Osteocyte (in vitro differentiated cells): Measurements from ENCODE around the gene BMPR2. TPM values are rescaled to one million over a fixed set of nuclear protein-coding genes. Genes with fewer than 3 reads are reported as not detected.

Experiments used
- DNase-seq: peaks from one replicate; pipeline ENCODE4 v3.0.0; 2021; ENCODE audit warnings: mixed read lengths; ENCODE audit not compliant: unreplicated experiment; ENCODE audit errors: extremely low spot score
- H3K27ac Mint-ChIP-seq: one replicate; pipeline ENCODE4 v1.8.0; 2021; ENCODE audit warnings: mild to moderate bottlenecking, mixed read lengths; ENCODE audit not compliant: unreplicated experiment
- H3K27me3 Mint-ChIP-seq: one replicate; pipeline ENCODE4 v1.8.0; 2021; ENCODE audit warnings: mixed read lengths; ENCODE audit not compliant: unreplicated experiment
- H3K36me3 Mint-ChIP-seq: one replicate; pipeline ENCODE4 v1.8.0; 2021; ENCODE audit warnings: mixed read lengths; ENCODE audit not compliant: unreplicated experiment
- H3K4me1 Mint-ChIP-seq: one replicate; pipeline ENCODE4 v1.8.0; 2021; ENCODE audit warnings: mixed read lengths; ENCODE audit not compliant: unreplicated experiment
- H3K4me3 Mint-ChIP-seq: one replicate; pipeline ENCODE4 v1.8.0; 2021; ENCODE audit warnings: mild to moderate bottlenecking, moderate library complexity, mixed read lengths; ENCODE audit not compliant: unreplicated experiment
- H3K9me3 Mint-ChIP-seq: one replicate; pipeline ENCODE4 v1.8.0; 2021; ENCODE audit warnings: mixed read lengths; ENCODE audit not compliant: unreplicated experiment
- total RNA-seq: library from RNA; stranded (reverse); gene quantifications from 2 replicates; pipeline ENCODE4 v1.2.1, GENCODE V29; 2021
- TF ChIP-seq, protein P1 (sequence below): fragments of 200-600 bp; sonication (generic); IDR thresholded peaks from 2 replicates; pipeline ENCODE4 v1.5.0; 2021; ENCODE audit warnings: antibody characterized with exemption, mild to moderate bottlenecking, moderate library complexity

The BMPR2 gene
- total RNA-seq, 1 donor from 2014 or later: 92.3 TPM

DNA sequence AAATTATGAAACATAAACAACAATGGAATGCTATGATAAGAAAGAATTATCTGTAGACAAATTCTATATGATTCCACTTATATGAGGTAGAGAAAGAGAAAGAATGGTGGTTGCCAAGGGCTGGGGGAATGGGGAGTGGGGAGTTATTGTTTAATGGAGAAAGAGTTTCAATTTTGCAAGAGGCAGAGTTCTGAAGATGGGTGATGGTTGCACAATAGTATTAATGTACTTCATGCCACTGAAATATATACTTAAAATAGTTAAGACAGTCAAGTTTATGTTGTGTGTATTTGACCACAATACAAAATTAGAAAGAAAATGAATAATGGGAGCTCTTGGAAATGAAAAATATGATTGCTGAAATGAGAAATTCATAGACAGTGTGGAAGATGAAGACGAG, 236.0 kb downstream of the BMPR2 start:
- Mint-ChIP-seq H3K9me3 (no peaks in the 10 kb centered on the region), H3K27me3 (no peaks in the 10 kb centered on the region), H3K27ac (no peak overlapping the region), H3K4me1 (peaks cover 3% of the 10 kb centered on the region), H3K4me3 (no peak overlapping the region), H3K36me3 (no peaks in the 10 kb centered on the region)
- TF ChIP-seq, protein P1, sequence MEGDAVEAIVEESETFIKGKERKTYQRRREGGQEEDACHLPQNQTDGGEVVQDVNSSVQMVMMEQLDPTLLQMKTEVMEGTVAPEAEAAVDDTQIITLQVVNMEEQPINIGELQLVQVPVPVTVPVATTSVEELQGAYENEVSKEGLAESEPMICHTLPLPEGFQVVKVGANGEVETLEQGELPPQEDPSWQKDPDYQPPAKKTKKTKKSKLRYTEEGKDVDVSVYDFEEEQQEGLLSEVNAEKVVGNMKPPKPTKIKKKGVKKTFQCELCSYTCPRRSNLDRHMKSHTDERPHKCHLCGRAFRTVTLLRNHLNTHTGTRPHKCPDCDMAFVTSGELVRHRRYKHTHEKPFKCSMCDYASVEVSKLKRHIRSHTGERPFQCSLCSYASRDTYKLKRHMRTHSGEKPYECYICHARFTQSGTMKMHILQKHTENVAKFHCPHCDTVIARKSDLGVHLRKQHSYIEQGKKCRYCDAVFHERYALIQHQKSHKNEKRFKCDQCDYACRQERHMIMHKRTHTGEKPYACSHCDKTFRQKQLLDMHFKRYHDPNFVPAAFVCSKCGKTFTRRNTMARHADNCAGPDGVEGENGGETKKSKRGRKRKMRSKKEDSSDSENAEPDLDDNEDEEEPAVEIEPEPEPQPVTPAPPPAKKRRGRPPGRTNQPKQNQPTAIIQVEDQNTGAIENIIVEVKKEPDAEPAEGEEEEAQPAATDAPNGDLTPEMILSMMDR: no peak
- DNase-seq: no peak

DNA sequence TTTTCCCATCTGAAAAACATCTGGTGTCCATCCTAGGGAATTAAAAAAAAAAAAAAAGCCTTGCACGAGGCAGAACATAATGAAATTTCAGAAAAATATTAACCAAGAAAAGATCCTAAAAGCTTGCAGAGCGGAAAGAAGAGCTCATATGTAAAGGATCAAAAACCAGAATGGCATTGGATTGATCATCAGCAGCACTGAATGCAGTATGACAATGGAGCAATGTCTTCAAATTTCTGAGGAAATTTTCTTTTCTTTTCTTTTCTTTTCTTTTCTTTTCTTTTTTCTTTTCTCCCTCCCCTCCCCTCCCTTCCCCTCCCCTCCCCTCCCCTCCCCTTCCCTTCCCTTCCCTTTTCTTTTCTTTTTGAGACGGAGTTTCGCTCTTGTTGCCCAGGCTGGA, 237.4 kb downstream of the BMPR2 start:
- no peak for DNase-seq
- no peaks in the 10 kb centered on the region for H3K27me3 Mint-ChIP-seq
- no peak overlapping the region for H3K27ac Mint-ChIP-seq
- no peaks in the 10 kb centered on the region for H3K9me3 Mint-ChIP-seq
- peaks cover 3% of the 10 kb centered on the region for H3K4me1 Mint-ChIP-seq
- no peaks in the 10 kb centered on the region for H3K36me3 Mint-ChIP-seq
- H3K4me3 Mint-ChIP-seq: no peak overlapping the region
- TF ChIP-seq, protein P1: no peak

Other genes starting within 250 kb of the BMPR2 start
- 89.8 and 94.7 TPM in 2 replicates for gene SUMO1, start 137.7 kb upstream of the BMPR2 start, total RNA-seq
- gene NOP58, start 110.6 kb upstream of the BMPR2 start, total RNA-seq: 40.2 and 44.1 TPM in 2 replicates